Activated gamma-delta T cell (primary cell): Measurements from ENCODE around the gene TUBGCP6.
"Not testable (repeated sequence)": the region's sequence is repeated elsewhere in the genome, so short reads cannot be mapped to it uniquely, and the experiment has no call there.

Source experiments
- DNase-seq: peaks from one replicate; lab custom pipeline; 2025; lab: John Stamatoyannopoulos, UW

Gene TUBGCP6

GRCh38 chr22:50210378-50211139 lies 34.3 kb downstream of the TUBGCP6 start:
- DNase-seq, result no peak

- DNase-seq, result no peak
These were observed 34.9 kb downstream of the TUBGCP6 start for GRCh38 chr22:50209893-50210292.

- no peak for DNase-seq
These were observed 35.6 kb downstream of the TUBGCP6 start for GRCh38 chr22:50208939-50209892.

- DNase-seq, result no peak
These were observed 36.3 kb downstream of the TUBGCP6 start for GRCh38 chr22:50208430-50208938.

- DNase-seq, result no peak
These were observed 37.3 kb downstream of the TUBGCP6 start for GRCh38 chr22:50207383-50208140.

GRCh38 chr22:50206599-50206998 lies 38.2 kb downstream of the TUBGCP6 start:
- no peak for DNase-seq

- no peak for DNase-seq
These were observed 38.8 kb downstream of the TUBGCP6 start for GRCh38 chr22:50205781-50206569.

- DNase-seq, result not testable (repeated sequence)
These were observed 39.8 kb downstream of the TUBGCP6 start for GRCh38 chr22:50204998-50205397.

GRCh38 chr22:50204571-50204970 lies 40.3 kb downstream of the TUBGCP6 start:
- DNase-seq, result no peak

GRCh38 chr22:50203288-50203687 lies 41.5 kb downstream of the TUBGCP6 start:
- DNase-seq, result no peak

GRCh38 chr22:50202130-50202666 lies 42.6 kb downstream of the TUBGCP6 start:
- no peak for DNase-seq

- DNase-seq, result no peak
These were observed 43.4 kb downstream of the TUBGCP6 start for GRCh38 chr22:50201191-50202129.

- DNase-seq, result peak; percentile 90
These were observed 44.2 kb downstream of the TUBGCP6 start, which contains the start of gene SELENOO for GRCh38 chr22:50200461-50201190. TSS of gene SELENOO (plus strand) at chr22:50201011. CDS start at chr22:50201037, 26 bp downstream.

- no peak for DNase-seq
These were observed 44.9 kb downstream of the TUBGCP6 start for GRCh38 chr22:50199829-50200460.

GRCh38 chr22:50199251-50199721 lies 45.5 kb downstream of the TUBGCP6 start:
- DNase-seq, result no peak

GRCh38 chr22:50198624-50199017 lies 46.2 kb downstream of the TUBGCP6 start:
- DNase-seq, result no peak

- no peak for DNase-seq
These were observed 46.8 kb downstream of the TUBGCP6 start for GRCh38 chr22:50197856-50198623.
